ENCODE data around the gene PLEKHH2.
"Not testable (repeated sequence)": the region's sequence is repeated elsewhere in the genome, so short reads cannot be mapped to it uniquely, and the experiment has no call there.

The PLEKHH2 gene

GRCh38 chr2:43612944-43613343 is 24.1 kb upstream of the PLEKHH2 start:
- Mint-ChIP-seq H3K4me1 (ENCODE audit: low read depth in 2 of 2) (peaks cover 0 to 3% of the 10 kb centered on the region in 2 donors), H3K27me3 (peaks cover 16 to 26% of the 10 kb centered on the region in 2 donors), H3K4me3 (no peak overlapping the region), H3K9me3 (no peaks in the 10 kb centered on the region), H3K27ac (no peak overlapping the region), H3K36me3 (ENCODE audit: insufficient read depth) (no peaks in the 10 kb centered on the region)
- no peak for ATAC-seq (replicated peaks)
- no peak for DNase-seq

- Mint-ChIP-seq H3K9me3 (no peaks in the 10 kb centered on the region), H3K36me3 (ENCODE audit: insufficient read depth) (no peaks in the 10 kb centered on the region), H3K27me3 (peaks cover 22 to 34% of the 10 kb centered on the region in 2 donors), H3K4me3 (no peak overlapping the region), H3K4me1 (ENCODE audit: low read depth in 2 of 2) (peaks cover 0 to 3% of the 10 kb centered on the region in 2 donors), H3K27ac (no peak overlapping the region)
- DNase-seq (no peak), ATAC-seq (replicated peaks) (no peak)
Measured at GRCh38 chr2:43616967-43617680, 19.9 kb upstream of the PLEKHH2 start.

GRCh38 chr2:43619511-43619910 is 17.5 kb upstream of the PLEKHH2 start:
- Mint-ChIP-seq H3K9me3 (no peaks in the 10 kb centered on the region), H3K27ac (no peak overlapping the region), H3K27me3 (peaks cover 40 to 47% of the 10 kb centered on the region in 2 donors), H3K4me3 (no peak overlapping the region), H3K4me1 (ENCODE audit: low read depth in 2 of 2) (no peaks in the 10 kb centered on the region), H3K36me3 (ENCODE audit: insufficient read depth) (no peaks in the 10 kb centered on the region)
- ATAC-seq (replicated peaks) (no peak), DNase-seq (no peak)

- no peak overlapping the region for H3K27ac Mint-ChIP-seq
- ATAC-seq (replicated peaks) = no peak
- H3K4me3 Mint-ChIP-seq = no peak overlapping the region
- H3K27me3 Mint-ChIP-seq = peaks cover 25 to 62% of the 10 kb centered on the region in 2 donors
- no peak for DNase-seq
- H3K4me1 Mint-ChIP-seq (ENCODE audit: low read depth in 2 of 2) = no peaks in the 10 kb centered on the region
- H3K36me3 Mint-ChIP-seq (ENCODE audit: insufficient read depth) = no peaks in the 10 kb centered on the region
- no peaks in the 10 kb centered on the region for H3K9me3 Mint-ChIP-seq
Measured at GRCh38 chr2:43622931-43623451, 14.1 kb upstream of the PLEKHH2 start.

- no peaks in the 10 kb centered on the region for H3K9me3 Mint-ChIP-seq
- H3K4me3 Mint-ChIP-seq = no peak overlapping the region
- no peak overlapping the region for H3K27ac Mint-ChIP-seq
- H3K4me1 Mint-ChIP-seq (ENCODE audit: low read depth in 2 of 2) = peaks cover 7 to 9% of the 10 kb centered on the region in 2 donors
- peaks cover 67 to 78% of the 10 kb centered on the region in 2 donors for H3K27me3 Mint-ChIP-seq
- DNase-seq = no peak
- peaks cover 4% of the 10 kb centered on the region for H3K36me3 Mint-ChIP-seq (ENCODE audit: insufficient read depth)
- ATAC-seq (replicated peaks) = no peak
Measured at GRCh38 chr2:43631618-43632317, 5.3 kb upstream of the PLEKHH2 start.

- Mint-ChIP-seq H3K9me3 (no peaks in the 10 kb centered on the region), H3K27ac (no peak overlapping the region), H3K4me3 (no peak overlapping the region), H3K36me3 (ENCODE audit: insufficient read depth) (peaks cover 4% of the 10 kb centered on the region), H3K27me3 (peaks cover 63 to 68% of the 10 kb centered on the region in 2 donors), H3K4me1 (ENCODE audit: low read depth in 2 of 2) (peaks cover 11 to 14% of the 10 kb centered on the region in 2 donors)
- no peak for ATAC-seq (replicated peaks)
- DNase-seq = no peak
Measured at GRCh38 chr2:43634604-43635306, 2.3 kb upstream of the PLEKHH2 start.

GRCh38 chr2:43636153-43636552 is 907 bp upstream of the PLEKHH2 start:
- peaks cover 11 to 14% of the 10 kb centered on the region in 2 donors for H3K4me1 Mint-ChIP-seq (ENCODE audit: low read depth in 2 of 2)
- H3K9me3 Mint-ChIP-seq; H3K36me3 Mint-ChIP-seq (ENCODE audit: insufficient read depth); DNase-seq; ATAC-seq (replicated peaks): not testable (repeated sequence)
- H3K27me3 Mint-ChIP-seq = peaks cover 56 to 59% of the 10 kb centered on the region in 2 donors
- peak overlapping the region; percentile 87 to 95 for H3K4me3 Mint-ChIP-seq
- peak overlapping the region in 1 of 2 donors; percentile 91 for H3K27ac Mint-ChIP-seq

- ATAC-seq (replicated peaks) = peak; percentile 40
- Mint-ChIP-seq H3K4me3 (peak overlapping the region; percentile 87 to 95), H3K9me3 (no peaks in the 10 kb centered on the region), H3K27me3 (peaks cover 51 to 55% of the 10 kb centered on the region in 2 donors), H3K4me1 (ENCODE audit: low read depth in 2 of 2) (peaks cover 11 to 14% of the 10 kb centered on the region in 2 donors), H3K36me3 (ENCODE audit: insufficient read depth) (peaks cover 4% of the 10 kb centered on the region), H3K27ac (peak overlapping the region; percentile 27 to 91)
- DNase-seq = peak in 1 of 3 experiments; percentile 7
Measured at GRCh38 chr2:43636621-43637020, 439 bp upstream of the PLEKHH2 start.

GRCh38 chr2:43642363-43642762 is 5.3 kb downstream of the PLEKHH2 start:
- no peak for ATAC-seq (replicated peaks)
- H3K27me3 Mint-ChIP-seq = peaks cover 13 to 24% of the 10 kb centered on the region in 2 donors
- no peak overlapping the region for H3K4me3 Mint-ChIP-seq
- no peaks in the 10 kb centered on the region for H3K36me3 Mint-ChIP-seq (ENCODE audit: insufficient read depth)
- H3K27ac Mint-ChIP-seq = no peak overlapping the region
- peaks cover 0 to 5% of the 10 kb centered on the region in 2 donors for H3K4me1 Mint-ChIP-seq (ENCODE audit: low read depth in 2 of 2)
- no peak for DNase-seq
- H3K9me3 Mint-ChIP-seq = no peaks in the 10 kb centered on the region

- H3K27ac Mint-ChIP-seq = no peak overlapping the region
- peaks cover 24 to 34% of the 10 kb centered on the region in 2 donors for H3K27me3 Mint-ChIP-seq
- no peak for ATAC-seq (replicated peaks)
- H3K9me3 Mint-ChIP-seq = no peaks in the 10 kb centered on the region
- no peak for DNase-seq
- no peaks in the 10 kb centered on the region for H3K36me3 Mint-ChIP-seq (ENCODE audit: insufficient read depth)
- H3K4me1 Mint-ChIP-seq (ENCODE audit: low read depth in 2 of 2) = no peaks in the 10 kb centered on the region
- H3K4me3 Mint-ChIP-seq = no peak overlapping the region
Measured at GRCh38 chr2:43643680-43644079, 6.6 kb downstream of the PLEKHH2 start.

GRCh38 chr2:43648994-43649701 is 12.1 kb downstream of the PLEKHH2 start:
- DNase-seq (no peak), ATAC-seq (replicated peaks) (no peak)
- Mint-ChIP-seq H3K9me3 (no peaks in the 10 kb centered on the region), H3K27me3 (peaks cover 41 to 44% of the 10 kb centered on the region in 2 donors), H3K36me3 (ENCODE audit: insufficient read depth) (no peaks in the 10 kb centered on the region), H3K4me1 (ENCODE audit: low read depth in 2 of 2) (no peaks in the 10 kb centered on the region), H3K4me3 (no peak overlapping the region), H3K27ac (no peak overlapping the region)

GRCh38 chr2:43653506-43653905 is 16.4 kb downstream of the PLEKHH2 start:
- no peaks in the 10 kb centered on the region for H3K4me1 Mint-ChIP-seq (ENCODE audit: low read depth in 2 of 2)
- DNase-seq (no peak), ATAC-seq (replicated peaks) (no peak)
- no peaks in the 10 kb centered on the region for H3K36me3 Mint-ChIP-seq (ENCODE audit: insufficient read depth)
- no peaks in the 10 kb centered on the region for H3K9me3 Mint-ChIP-seq
- H3K27ac Mint-ChIP-seq = no peak overlapping the region
- peaks cover 15 to 21% of the 10 kb centered on the region in 2 donors for H3K27me3 Mint-ChIP-seq
- no peak overlapping the region for H3K4me3 Mint-ChIP-seq

- H3K4me1 Mint-ChIP-seq (ENCODE audit: low read depth in 2 of 2) = no peaks in the 10 kb centered on the region
- ATAC-seq (replicated peaks) = no peak
Measured at GRCh38 chr2:43657241-43657640, 20.2 kb downstream of the PLEKHH2 start.

More at GRCh38 chr2:43657241-43657640, 20.2 kb downstream of the PLEKHH2 start:
- Mint-ChIP-seq H3K36me3 (ENCODE audit: insufficient read depth) (no peaks in the 10 kb centered on the region), H3K9me3 (no peaks in the 10 kb centered on the region), H3K27ac (no peak overlapping the region), H3K4me3 (no peak overlapping the region), H3K27me3 (peaks cover 10 to 15% of the 10 kb centered on the region in 2 donors)
- DNase-seq = no peak
